Activated naive CD4-positive, alpha-beta T cell treated with anti-CD3 and anti-CD28 coated beads, Interleukin-2, amount 50 U/mL, for 24 hours (primary cell): ENCODE measurements around the gene ISM2.

ENCODE experiments used
- H3K27ac Mint-ChIP-seq: one replicate; pipeline ENCODE4 v1.8.0; 2021; ENCODE audit warnings: mild to moderate bottlenecking, mixed read lengths
- H3K27me3 Mint-ChIP-seq: one replicate; pipeline ENCODE4 v1.8.0; 2021; ENCODE audit warnings: mixed read lengths
- H3K36me3 Mint-ChIP-seq: one replicate; pipeline ENCODE4 v1.8.0; 2021; ENCODE audit warnings: mixed read lengths
- H3K4me1 Mint-ChIP-seq: one replicate; pipeline ENCODE4 v1.8.0; 2021; ENCODE audit warnings: mixed read lengths
- H3K4me3 Mint-ChIP-seq: one replicate; pipeline ENCODE4 v1.8.0; 2021; ENCODE audit warnings: mild to moderate bottlenecking, mixed read lengths
- H3K9me3 Mint-ChIP-seq: one replicate; pipeline ENCODE4 v1.8.0; 2021; ENCODE audit warnings: mixed read lengths

ISM2 gene

DNA sequence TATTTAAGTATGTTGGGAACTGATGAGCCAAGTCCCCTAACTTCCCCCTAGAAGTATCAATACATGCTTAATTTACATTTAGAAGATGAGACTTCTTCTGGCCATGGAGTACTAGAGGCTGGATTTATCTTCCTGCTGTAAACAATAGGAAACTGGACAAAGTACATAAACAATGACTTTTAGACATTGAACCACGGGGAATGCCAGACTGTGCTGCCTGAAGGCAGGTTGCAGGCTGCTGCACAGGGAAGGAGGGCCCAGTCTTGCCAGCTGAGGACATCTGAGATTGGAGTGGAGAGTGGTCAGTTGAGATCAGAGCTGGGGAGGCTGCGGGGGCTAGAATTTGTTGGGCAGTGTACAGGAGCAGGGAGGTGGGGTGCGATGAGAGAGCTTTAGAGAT lies 24.5 kb upstream of the ISM2 start:
- Mint-ChIP-seq H3K4me3 (no peak overlapping the region), H3K27me3 (no peaks in the 10 kb centered on the region), H3K27ac (no peak overlapping the region), H3K4me1 (no peaks in the 10 kb centered on the region), H3K36me3 (peaks cover 25% of the 10 kb centered on the region), H3K9me3 (no peaks in the 10 kb centered on the region)

DNA sequence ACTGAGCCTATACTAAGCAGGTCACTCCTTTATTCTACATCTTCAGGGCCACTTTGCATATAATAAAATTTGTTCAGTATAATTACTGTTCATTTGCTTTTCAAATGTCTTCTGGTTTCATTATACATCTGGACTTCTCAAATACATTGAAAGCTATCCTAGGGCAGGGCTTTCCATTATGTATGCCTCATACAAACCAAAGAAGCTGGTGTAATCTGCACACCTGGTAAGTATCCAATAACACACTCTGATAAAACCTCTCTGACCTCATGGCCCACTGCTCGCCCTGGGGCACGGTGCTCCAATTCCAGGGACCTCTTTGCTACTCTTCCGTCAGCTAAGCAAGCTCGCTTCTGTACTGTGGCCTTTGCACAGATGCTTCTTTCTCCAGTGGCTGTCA lies 21.9 kb upstream of the ISM2 start:
- no peaks in the 10 kb centered on the region for H3K4me1 Mint-ChIP-seq
- peaks cover 34% of the 10 kb centered on the region for H3K36me3 Mint-ChIP-seq
- H3K9me3 Mint-ChIP-seq, result no peaks in the 10 kb centered on the region
- H3K27me3 Mint-ChIP-seq, result no peaks in the 10 kb centered on the region
- H3K27ac Mint-ChIP-seq, result no peak overlapping the region
- H3K4me3 Mint-ChIP-seq, result no peak overlapping the region

DNA sequence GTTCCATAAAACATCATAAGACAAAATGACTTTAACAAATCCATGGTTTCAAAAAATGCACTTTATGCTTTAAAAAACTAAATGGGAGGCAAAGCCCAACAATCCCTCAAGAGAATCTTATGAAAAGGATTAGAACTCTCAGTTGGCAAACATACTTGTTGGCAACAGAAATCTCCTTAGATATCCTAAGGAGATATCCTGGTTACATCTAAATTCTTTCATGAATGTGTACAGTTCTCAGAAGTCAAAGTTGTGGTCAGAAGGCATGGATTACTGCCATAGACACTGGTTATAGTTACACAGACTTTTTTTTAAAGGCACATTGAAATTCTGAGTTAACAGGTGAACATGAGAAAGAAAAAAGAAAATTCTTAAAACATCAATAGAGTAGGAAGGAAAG lies 17.5 kb upstream of the ISM2 start:
- H3K27me3 Mint-ChIP-seq, result no peaks in the 10 kb centered on the region
- peaks cover 38% of the 10 kb centered on the region for H3K36me3 Mint-ChIP-seq
- no peaks in the 10 kb centered on the region for H3K9me3 Mint-ChIP-seq
- no peak overlapping the region for H3K4me3 Mint-ChIP-seq
- no peak overlapping the region for H3K27ac Mint-ChIP-seq
- no peaks in the 10 kb centered on the region for H3K4me1 Mint-ChIP-seq

DNA sequence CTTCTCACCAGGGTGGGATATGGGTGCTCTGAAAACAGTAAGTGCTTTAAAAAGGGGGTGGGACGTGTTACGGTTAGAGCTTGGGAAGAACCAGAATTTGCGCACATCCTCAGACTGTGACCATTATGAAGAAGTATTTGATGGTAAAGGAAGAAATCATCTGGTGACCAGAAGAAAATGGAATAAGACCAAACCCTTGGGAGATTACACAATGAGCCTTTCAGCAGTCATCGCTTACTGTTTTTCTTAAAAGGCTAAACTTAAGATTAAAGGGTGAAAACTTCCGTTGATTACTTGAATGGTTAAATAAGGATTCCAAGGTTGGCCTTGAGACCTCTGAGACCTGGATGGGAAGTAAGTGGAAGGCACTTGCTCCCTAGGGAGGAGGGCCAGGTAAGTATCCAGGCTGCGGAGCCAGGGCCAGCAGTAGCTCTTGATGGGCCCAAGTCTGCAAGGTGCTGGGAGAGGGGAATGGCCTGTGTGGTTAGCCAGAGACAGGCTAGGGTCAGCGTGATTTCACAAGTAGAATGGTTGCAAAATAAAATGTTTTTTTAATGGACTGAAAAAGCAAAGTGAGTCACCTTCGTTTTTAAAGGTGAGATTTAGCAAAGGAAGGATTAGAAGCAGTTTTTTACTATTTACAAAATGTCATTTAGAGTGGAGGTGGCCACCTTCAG lies 13.0 kb upstream of the ISM2 start:
- H3K27ac Mint-ChIP-seq, result no peak overlapping the region
- no peak overlapping the region for H3K4me3 Mint-ChIP-seq
- H3K36me3 Mint-ChIP-seq, result peaks cover 42% of the 10 kb centered on the region
- no peaks in the 10 kb centered on the region for H3K4me1 Mint-ChIP-seq
- no peaks in the 10 kb centered on the region for H3K9me3 Mint-ChIP-seq
- no peaks in the 10 kb centered on the region for H3K27me3 Mint-ChIP-seq

DNA sequence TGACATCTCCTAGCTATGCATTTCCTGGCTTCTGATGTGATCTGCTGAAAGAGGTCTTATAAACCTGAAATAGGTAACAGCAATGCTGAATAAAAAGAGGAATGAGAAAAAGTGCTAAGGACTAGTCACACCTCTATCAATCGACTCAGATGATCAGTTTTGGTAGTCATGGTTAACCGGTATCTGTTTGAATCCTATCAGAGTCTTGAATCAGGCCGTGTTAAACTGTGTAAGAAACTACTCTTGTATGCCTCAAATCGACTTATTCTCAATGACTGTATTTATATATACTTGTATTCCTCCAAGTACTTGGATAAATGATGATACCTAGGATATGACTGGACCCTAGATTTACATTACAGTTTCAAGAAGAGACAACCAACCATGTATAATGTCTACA lies 10.8 kb upstream of the ISM2 start:
- Mint-ChIP-seq H3K27ac (no peak overlapping the region), H3K36me3 (peaks cover 36% of the 10 kb centered on the region), H3K9me3 (no peaks in the 10 kb centered on the region), H3K27me3 (no peaks in the 10 kb centered on the region), H3K4me1 (no peaks in the 10 kb centered on the region), H3K4me3 (no peak overlapping the region)

DNA sequence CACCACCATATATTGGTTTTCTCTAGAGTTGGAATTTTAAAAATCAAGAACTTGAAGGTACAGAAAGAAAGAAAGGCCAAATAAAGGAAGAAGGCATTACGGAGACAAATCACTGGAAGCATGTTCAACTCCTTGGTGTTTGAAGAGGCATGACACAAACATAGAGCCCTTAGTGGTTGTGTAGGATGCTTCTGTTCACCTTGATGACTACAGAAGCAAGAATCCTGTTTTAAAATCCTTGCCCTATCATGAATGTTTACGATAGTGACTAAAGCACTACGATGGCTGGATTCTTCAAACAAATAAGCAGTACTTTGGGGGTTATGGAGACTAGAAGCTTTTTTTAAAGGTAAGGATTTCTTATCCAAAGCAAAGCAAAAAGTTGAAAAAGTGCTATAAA lies 10.3 kb upstream of the ISM2 start:
- no peaks in the 10 kb centered on the region for H3K27me3 Mint-ChIP-seq
- H3K4me1 Mint-ChIP-seq, result no peaks in the 10 kb centered on the region
- peaks cover 36% of the 10 kb centered on the region for H3K36me3 Mint-ChIP-seq
- no peaks in the 10 kb centered on the region for H3K9me3 Mint-ChIP-seq
- H3K27ac Mint-ChIP-seq, result no peak overlapping the region
- H3K4me3 Mint-ChIP-seq, result no peak overlapping the region

DNA sequence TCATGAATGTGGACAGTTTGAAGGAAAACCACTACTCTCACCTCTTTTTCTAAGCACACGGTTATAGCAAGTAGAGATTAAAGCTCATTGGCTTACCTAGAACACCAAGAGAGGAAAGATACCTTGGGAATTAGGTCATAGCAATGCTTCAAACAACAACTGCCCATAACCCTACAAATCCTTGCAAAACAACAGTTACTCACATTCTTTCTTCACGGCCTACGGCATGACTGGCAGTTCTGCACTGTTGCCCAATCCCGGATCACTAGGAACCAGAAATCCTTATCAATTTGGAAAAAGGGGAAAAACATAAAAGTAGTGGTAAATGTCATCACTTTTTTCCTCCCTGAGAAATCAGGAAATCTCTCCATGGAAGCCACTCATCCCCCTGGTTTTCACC lies 9.6 kb upstream of the ISM2 start:
- Mint-ChIP-seq H3K4me3 (no peak overlapping the region), H3K4me1 (no peaks in the 10 kb centered on the region), H3K36me3 (peaks cover 37% of the 10 kb centered on the region), H3K9me3 (peaks cover 1% of the 10 kb centered on the region), H3K27ac (no peak overlapping the region), H3K27me3 (no peaks in the 10 kb centered on the region)

DNA sequence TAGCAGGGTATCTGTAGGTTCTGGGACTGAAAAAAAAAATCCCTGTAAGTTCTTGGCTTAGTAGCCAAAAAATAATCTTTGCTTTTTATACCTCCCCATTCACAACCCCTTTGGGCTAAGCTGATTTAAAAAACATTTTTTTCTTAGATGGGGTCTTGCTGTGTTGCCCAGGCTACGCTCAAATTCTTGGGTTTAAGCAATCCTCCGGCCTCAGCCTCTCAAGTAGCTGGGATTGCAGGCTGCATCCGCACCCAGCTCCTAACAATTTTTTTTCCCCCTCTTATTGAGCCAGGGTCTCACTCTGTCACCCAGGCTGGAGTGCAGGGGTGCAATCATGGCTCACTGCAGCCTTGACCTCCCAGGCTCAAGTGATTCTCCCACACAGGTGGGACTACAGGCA lies 9.1 kb upstream of the ISM2 start:
- peaks cover 2% of the 10 kb centered on the region for H3K27me3 Mint-ChIP-seq
- no peaks in the 10 kb centered on the region for H3K4me1 Mint-ChIP-seq
- H3K9me3 Mint-ChIP-seq, result peaks cover 5% of the 10 kb centered on the region
- peaks cover 39% of the 10 kb centered on the region for H3K36me3 Mint-ChIP-seq
- H3K4me3 Mint-ChIP-seq, result no peak overlapping the region
- H3K27ac Mint-ChIP-seq, result no peak overlapping the region

DNA sequence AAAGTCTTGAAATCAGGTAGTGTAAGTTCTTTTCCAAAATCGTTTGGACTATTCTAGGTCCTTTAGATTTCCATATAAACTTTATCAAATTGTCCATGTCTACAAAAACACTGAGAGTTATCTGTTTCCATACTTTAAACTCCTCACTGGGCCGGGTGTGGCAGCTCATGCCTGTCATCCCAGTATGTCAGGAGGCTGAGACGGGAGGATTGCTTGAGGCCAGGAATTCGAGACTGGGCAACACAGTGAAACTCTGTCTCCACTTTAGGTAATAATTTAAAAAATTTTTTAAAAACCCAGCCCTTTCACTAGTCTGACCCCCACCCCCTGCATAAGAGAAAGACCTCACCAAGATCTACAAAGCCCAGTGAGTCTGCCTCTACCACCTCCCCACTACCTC lies 6.4 kb upstream of the ISM2 start:
- peaks cover 5% of the 10 kb centered on the region for H3K9me3 Mint-ChIP-seq
- H3K4me1 Mint-ChIP-seq, result no peaks in the 10 kb centered on the region
- no peak overlapping the region for H3K27ac Mint-ChIP-seq

DNA sequence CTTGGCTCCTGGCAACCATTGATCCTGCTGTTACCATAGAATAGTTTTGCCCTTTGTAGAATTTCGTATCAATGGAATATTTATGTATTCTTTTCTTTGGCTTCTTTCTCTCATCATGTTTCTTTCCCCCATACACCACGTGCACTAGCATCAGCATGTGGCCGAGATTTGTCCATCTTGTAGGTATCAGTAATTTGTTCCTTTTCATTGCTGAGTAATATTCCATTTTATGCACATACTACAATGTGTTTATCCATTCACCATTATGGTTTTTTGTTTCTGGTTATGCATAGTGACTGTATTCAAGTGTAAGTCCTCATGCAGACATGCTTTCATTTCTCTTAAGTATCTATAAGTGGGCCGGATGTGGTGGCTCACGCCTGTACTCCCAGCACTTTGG lies 4.5 kb upstream of the ISM2 start:
- Mint-ChIP-seq H3K9me3 (peaks cover 5% of the 10 kb centered on the region), H3K27ac (no peak overlapping the region), H3K27me3 (peaks cover 11% of the 10 kb centered on the region), H3K4me3 (no peak overlapping the region), H3K4me1 (peaks cover under 1% of the 10 kb centered on the region), H3K36me3 (peaks cover 11% of the 10 kb centered on the region)

More for the DNA sequence above, 6.4 kb upstream of the ISM2 start:
- Mint-ChIP-seq H3K36me3 (peaks cover 21% of the 10 kb centered on the region), H3K27me3 (peaks cover 4% of the 10 kb centered on the region), H3K4me3 (no peak overlapping the region)

DNA sequence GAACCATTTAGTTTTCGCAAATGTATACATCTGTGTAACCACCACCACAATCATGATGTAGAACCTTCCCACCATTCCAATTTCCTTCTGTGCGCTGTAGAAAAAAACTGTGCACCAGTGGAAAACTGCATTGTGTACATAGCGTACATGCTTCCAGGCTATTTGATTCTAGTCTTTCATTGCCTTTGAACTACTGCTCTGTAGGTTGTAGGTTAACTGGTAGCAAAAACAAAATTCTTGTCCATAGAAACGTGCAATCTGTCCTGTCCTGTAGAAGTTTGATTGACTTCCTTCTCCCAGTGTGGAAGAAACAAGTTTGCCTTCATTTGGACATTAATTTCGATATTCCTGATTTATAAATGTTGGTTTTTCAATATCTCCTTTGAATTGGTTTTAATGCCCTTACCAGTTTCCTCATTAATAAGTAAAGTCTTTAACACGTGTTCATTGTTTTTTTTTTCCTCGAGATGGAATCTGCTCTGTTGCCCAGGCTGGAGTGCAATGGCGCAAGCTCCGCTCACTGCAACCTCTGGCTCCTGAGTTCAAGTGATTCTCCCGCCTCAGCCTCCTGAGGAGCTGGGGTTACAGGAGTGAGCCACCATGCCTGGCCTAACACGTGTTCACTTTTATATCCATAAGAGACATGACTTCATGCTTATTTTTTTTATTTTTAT lies 3.6 kb upstream of the ISM2 start:
- Mint-ChIP-seq H3K4me1 (peaks cover 5% of the 10 kb centered on the region), H3K9me3 (peaks cover 5% of the 10 kb centered on the region), H3K27me3 (peaks cover 16% of the 10 kb centered on the region), H3K27ac (no peak overlapping the region), H3K4me3 (no peak overlapping the region), H3K36me3 (peaks cover 8% of the 10 kb centered on the region)

DNA sequence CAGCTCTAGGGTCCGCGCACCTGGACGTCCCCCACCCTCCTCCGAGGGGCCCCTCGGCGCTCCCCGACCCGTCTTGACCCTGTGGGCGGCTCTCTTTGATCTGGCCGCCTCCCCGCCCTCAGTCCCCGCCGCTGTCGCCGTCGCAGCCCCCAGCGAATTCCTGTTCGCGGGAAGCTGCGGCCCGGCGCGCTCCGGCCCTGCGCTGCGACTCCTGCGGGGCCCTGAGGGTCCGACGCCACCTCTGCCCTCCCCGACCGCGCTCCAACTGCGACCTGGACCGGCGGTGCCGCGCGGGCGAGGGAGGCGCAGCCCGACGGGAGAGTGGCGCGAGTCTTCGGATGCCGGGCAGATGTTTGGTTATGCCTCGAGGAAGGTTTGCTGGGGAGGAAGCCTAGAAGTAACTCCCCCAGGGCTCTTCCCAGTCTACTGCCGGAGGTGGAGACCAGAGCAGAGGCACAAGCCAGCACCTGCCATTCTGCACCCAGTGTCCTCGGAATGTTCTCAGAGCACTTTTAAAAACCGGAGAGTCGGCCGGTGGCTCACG lies 440 bp upstream of the ISM2 start:
- peaks cover 22% of the 10 kb centered on the region for H3K27me3 Mint-ChIP-seq
- no peak overlapping the region for H3K27ac Mint-ChIP-seq
- peaks cover 3% of the 10 kb centered on the region for H3K36me3 Mint-ChIP-seq
- peaks cover 5% of the 10 kb centered on the region for H3K4me1 Mint-ChIP-seq
- peak overlapping the region; percentile 79 for H3K4me3 Mint-ChIP-seq
- H3K9me3 Mint-ChIP-seq, result peaks cover 5% of the 10 kb centered on the region

DNA sequence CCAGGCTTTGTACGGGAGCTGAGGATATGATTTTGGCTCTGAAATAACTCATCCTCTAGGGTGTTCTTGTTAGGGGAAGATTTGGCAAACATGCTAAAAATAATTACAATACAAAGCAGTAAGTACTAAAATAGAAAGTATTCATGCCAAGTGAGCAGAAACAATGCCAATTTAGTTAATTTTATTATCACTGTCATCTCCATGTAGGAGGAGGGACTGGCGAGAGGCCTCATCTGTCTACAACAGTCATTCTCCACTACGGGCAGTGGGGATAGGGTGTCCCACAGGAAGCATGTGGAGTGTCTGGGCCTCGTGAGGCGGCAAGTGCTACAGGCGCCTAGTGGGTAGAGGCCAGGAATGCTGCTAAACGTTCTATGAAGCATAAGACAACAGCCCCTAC lies 3.3 kb downstream of the ISM2 start:
- peaks cover 5% of the 10 kb centered on the region for H3K4me1 Mint-ChIP-seq
- no peaks in the 10 kb centered on the region for H3K36me3 Mint-ChIP-seq
- no peak overlapping the region for H3K27ac Mint-ChIP-seq
- H3K4me3 Mint-ChIP-seq, result no peak overlapping the region
- H3K27me3 Mint-ChIP-seq, result peaks cover 19% of the 10 kb centered on the region
- H3K9me3 Mint-ChIP-seq, result no peaks in the 10 kb centered on the region

DNA sequence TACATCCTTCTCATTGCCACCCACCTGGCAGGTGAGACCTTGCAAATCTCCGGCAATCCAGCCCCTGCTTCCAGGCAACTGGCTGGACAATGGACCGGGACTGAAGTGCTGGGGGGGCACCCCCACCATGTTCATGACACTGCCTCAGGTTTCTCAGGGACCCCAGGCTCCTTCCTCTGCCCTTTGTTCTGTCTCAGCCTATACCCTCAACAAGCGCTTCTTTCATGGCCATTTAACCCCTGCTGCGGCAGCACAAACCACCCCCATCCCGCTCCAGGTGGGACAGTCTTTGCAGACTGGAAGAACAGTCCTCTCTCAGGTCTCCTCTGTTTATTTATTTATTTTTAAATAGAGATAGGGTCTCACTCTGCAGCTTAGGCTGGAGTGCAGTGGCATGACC lies 7.6 kb downstream of the ISM2 start:
- no peak overlapping the region for H3K4me3 Mint-ChIP-seq
- H3K27ac Mint-ChIP-seq, result no peak overlapping the region
- H3K4me1 Mint-ChIP-seq, result no peaks in the 10 kb centered on the region
- no peaks in the 10 kb centered on the region for H3K9me3 Mint-ChIP-seq
- no peaks in the 10 kb centered on the region for H3K36me3 Mint-ChIP-seq
- H3K27me3 Mint-ChIP-seq, result peaks cover 3% of the 10 kb centered on the region

DNA sequence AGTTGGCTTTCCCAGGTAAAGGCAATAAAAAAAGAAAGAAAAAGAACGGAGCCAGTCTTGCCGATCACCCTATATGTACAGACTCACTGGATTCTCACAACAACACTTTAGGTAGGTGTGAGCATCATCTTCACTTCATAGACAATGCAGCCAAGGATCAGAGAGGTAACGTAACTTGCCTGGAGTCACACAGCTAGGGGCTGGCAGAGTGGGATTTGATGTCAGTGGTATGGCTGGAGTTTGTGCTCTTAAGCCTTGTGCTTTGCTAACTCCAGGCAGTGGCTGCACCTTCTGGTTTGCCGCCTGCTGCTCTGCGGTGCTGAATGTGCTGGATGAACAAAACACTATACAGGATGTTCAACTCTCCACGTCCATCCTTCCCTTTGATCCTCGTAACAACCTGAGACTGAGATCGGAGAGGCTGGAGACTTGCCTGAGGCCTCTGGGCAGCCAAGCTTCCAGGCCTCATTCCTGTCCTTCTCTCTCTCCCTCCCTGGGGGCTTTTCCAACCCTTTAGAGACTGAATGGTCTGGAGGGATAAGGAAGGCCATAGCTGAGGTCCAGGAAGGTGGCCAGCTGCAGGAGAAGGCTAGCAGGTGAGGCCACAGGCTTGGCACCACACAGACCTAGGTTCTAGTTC lies 8.1 kb downstream of the ISM2 start:
- H3K9me3 Mint-ChIP-seq, result no peaks in the 10 kb centered on the region
- H3K4me1 Mint-ChIP-seq, result no peaks in the 10 kb centered on the region
- H3K27ac Mint-ChIP-seq, result no peak overlapping the region
- H3K4me3 Mint-ChIP-seq, result no peak overlapping the region
- H3K27me3 Mint-ChIP-seq, result no peaks in the 10 kb centered on the region
- H3K36me3 Mint-ChIP-seq, result no peaks in the 10 kb centered on the region

DNA sequence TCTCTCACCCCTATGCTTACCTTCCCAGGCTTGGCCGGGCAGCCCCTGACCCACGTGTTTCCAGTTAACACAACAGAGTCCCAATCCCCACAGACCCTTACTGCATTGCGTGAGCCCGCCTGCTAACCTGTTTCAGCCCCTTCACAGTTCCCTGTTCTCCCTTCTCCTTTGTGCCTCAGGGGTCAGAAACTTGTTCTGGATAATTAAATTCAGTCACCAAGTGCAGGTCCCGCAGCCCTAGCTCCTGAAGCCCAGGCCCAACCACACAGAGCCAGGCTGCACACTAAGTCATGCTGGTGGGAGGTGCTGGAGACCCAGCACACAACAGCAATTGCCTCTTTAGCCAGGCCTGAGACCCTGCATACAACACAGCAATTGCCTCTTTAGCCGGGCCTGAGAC lies 9.6 kb downstream of the ISM2 start:
- no peaks in the 10 kb centered on the region for H3K9me3 Mint-ChIP-seq
- H3K36me3 Mint-ChIP-seq, result no peaks in the 10 kb centered on the region
- H3K4me3 Mint-ChIP-seq, result no peak overlapping the region
- no peaks in the 10 kb centered on the region for H3K4me1 Mint-ChIP-seq
- no peak overlapping the region for H3K27ac Mint-ChIP-seq
- no peaks in the 10 kb centered on the region for H3K27me3 Mint-ChIP-seq
